ENCODE data around the gene CYP3A4.

The CYP3A4 gene

GRCh38 chr7:99784007-99784406 lies at the start of gene CYP3A4:
CYP3A4 (minus strand) TSS chr7:99784184; CDS start chr7:99784081, 103 bp downstream.
- H3K9me3 ChIP-seq (ENCODE audit: control insufficient read depth in 2 of 2, low read length in 2 of 2): no peaks in the 10 kb centered on the region
- no peak within 1 kb of the TSS for H3K4me3 ChIP-seq (ENCODE audit: low read length in 2 of 2)
- no peak within 1 kb of the TSS for H3K9ac ChIP-seq (ENCODE audit: low read length in 2 of 2)
- no peak within 1 kb of the TSS for H3K27ac ChIP-seq (ENCODE audit: low read length)
- H3K4me1 ChIP-seq (ENCODE audit: control insufficient read depth, insufficient read depth, low read length): no peaks in the 10 kb centered on the region
- no peaks in the 10 kb centered on the region for H3K36me3 ChIP-seq (ENCODE audit: control insufficient read depth in 2 of 2, insufficient read depth in 2 of 2, low read length in 2 of 2)
- H3K27me3 ChIP-seq (ENCODE audit: control insufficient read depth in 1 of 2, insufficient read depth in 2 of 2, low read length in 2 of 2): no peaks in the 10 kb centered on the region

GRCh38 chr7:99833289-99833877 lies 49.4 kb upstream of the CYP3A4 start:
- Histone ChIP-seq H3K9me3 (ENCODE audit: control insufficient read depth in 2 of 2, low read length in 2 of 2) (no peaks in the 10 kb centered on the region), H3K4me3 (ENCODE audit: low read length in 2 of 2) (no peak overlapping the region), H3K9ac (ENCODE audit: low read length in 2 of 2) (no peak overlapping the region), H3K4me1 (ENCODE audit: control insufficient read depth, insufficient read depth, low read length) (no peaks in the 10 kb centered on the region), H3K27ac (ENCODE audit: low read length) (no peak overlapping the region), H3K36me3 (ENCODE audit: control insufficient read depth in 2 of 2, insufficient read depth in 2 of 2, low read length in 2 of 2) (no peaks in the 10 kb centered on the region), H3K27me3 (ENCODE audit: control insufficient read depth in 1 of 2, insufficient read depth in 2 of 2, low read length in 2 of 2) (no peaks in the 10 kb centered on the region)

DNA sequence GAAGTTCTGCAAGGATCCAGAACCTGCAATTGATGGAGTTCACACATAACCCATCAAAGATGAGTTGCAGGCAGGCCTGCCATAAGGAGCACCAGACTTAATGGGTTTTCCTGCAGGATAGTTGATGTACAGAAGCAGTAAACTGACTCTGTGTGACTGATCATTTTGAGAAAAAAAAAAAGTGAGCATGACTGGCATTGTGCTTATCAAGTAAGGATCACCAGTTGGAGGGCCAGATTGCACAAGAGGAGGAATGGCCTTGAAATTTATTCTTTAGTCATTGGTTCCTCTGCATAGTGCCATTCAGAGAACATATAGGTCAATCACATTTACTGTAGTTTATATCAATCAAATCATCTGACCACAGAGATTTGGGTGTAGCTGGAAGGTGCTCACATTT lies 47.6 kb upstream of the CYP3A4 start:
- no peaks in the 10 kb centered on the region for H3K4me1 ChIP-seq (ENCODE audit: control insufficient read depth, insufficient read depth, low read length)
- H3K27ac ChIP-seq (ENCODE audit: low read length): no peak overlapping the region

DNA sequence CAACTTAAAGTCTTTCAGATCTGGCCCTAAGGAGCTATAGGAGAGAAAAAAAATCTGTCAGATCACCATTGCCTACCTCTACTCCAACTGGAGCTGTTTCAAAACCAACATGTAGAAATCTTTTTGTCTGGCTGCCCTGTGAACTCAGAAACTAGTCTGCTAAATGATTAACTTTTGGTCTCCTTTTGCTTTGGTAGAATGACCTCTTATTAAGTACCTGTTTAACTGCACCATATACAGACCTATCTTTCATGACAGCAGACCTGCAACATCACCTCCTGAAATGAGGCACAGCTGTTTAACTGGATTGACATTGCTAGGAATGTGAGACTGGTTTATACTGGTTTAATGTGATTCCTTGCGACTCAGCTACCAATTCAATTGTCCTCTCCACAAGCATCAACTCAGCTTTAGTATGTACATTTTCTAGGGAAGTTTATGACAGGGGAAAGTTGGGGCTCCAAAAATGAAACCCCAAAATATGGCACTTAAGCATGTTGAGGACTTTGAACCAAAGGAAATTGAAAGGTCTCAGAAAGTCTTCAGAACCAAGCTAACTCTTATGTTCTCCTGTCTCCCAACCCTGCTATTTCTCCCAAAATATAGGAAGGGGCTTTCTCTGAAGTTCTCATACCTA lies 45.7 kb upstream of the CYP3A4 start:
- no peak overlapping the region for H3K4me3 ChIP-seq (ENCODE audit: low read length in 2 of 2)
- H3K9ac ChIP-seq (ENCODE audit: low read length in 2 of 2): no peak overlapping the region
- peaks cover 0 to 4% of the 10 kb centered on the region in 2 donors for H3K27me3 ChIP-seq (ENCODE audit: control insufficient read depth in 1 of 2, insufficient read depth in 2 of 2, low read length in 2 of 2)
- no peaks in the 10 kb centered on the region for H3K4me1 ChIP-seq (ENCODE audit: control insufficient read depth, insufficient read depth, low read length)
- H3K36me3 ChIP-seq (ENCODE audit: control insufficient read depth in 2 of 2, insufficient read depth in 2 of 2, low read length in 2 of 2): no peaks in the 10 kb centered on the region
- H3K9me3 ChIP-seq (ENCODE audit: control insufficient read depth in 2 of 2, low read length in 2 of 2): no peaks in the 10 kb centered on the region
- H3K27ac ChIP-seq (ENCODE audit: low read length): no peak overlapping the region

More for the DNA sequence above, 47.6 kb upstream of the CYP3A4 start:
- Histone ChIP-seq H3K27me3 (ENCODE audit: control insufficient read depth in 1 of 2, insufficient read depth in 2 of 2, low read length in 2 of 2) (peaks cover 0 to 2% of the 10 kb centered on the region in 2 donors), H3K9me3 (ENCODE audit: control insufficient read depth in 2 of 2, low read length in 2 of 2) (no peaks in the 10 kb centered on the region), H3K4me3 (ENCODE audit: low read length in 2 of 2) (no peak overlapping the region), H3K9ac (ENCODE audit: low read length in 2 of 2) (no peak overlapping the region), H3K36me3 (ENCODE audit: control insufficient read depth in 2 of 2, insufficient read depth in 2 of 2, low read length in 2 of 2) (no peaks in the 10 kb centered on the region)

DNA sequence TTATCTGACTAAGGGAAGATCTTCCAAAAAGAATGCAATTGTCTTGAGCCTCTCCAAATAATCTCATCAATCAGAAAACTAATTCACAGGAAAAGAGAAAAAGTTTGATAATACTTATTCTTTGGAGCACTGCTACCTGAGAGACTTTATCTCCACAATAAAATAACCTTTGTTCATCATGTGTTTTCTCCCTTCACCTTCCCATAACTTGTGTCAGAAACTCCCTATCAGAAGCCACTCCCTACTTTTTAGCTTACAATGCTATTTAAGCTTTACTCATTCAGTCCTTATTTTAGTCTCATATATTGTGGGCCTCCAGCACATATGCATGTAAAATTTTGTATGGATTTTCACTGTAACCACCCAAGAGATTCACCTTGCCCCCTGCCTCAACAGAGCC lies 44.8 kb upstream of the CYP3A4 start:
- H3K4me1 ChIP-seq (ENCODE audit: control insufficient read depth, insufficient read depth, low read length): no peaks in the 10 kb centered on the region
- H3K4me3 ChIP-seq (ENCODE audit: low read length in 2 of 2): no peak overlapping the region
- H3K27me3 ChIP-seq (ENCODE audit: control insufficient read depth in 1 of 2, insufficient read depth in 2 of 2, low read length in 2 of 2): peaks cover 0 to 4% of the 10 kb centered on the region in 2 donors
- no peak overlapping the region for H3K27ac ChIP-seq (ENCODE audit: low read length)
- H3K9me3 ChIP-seq (ENCODE audit: control insufficient read depth in 2 of 2, low read length in 2 of 2): no peaks in the 10 kb centered on the region
- no peak overlapping the region for H3K9ac ChIP-seq (ENCODE audit: low read length in 2 of 2)
- no peaks in the 10 kb centered on the region for H3K36me3 ChIP-seq (ENCODE audit: control insufficient read depth in 2 of 2, insufficient read depth in 2 of 2, low read length in 2 of 2)

DNA sequence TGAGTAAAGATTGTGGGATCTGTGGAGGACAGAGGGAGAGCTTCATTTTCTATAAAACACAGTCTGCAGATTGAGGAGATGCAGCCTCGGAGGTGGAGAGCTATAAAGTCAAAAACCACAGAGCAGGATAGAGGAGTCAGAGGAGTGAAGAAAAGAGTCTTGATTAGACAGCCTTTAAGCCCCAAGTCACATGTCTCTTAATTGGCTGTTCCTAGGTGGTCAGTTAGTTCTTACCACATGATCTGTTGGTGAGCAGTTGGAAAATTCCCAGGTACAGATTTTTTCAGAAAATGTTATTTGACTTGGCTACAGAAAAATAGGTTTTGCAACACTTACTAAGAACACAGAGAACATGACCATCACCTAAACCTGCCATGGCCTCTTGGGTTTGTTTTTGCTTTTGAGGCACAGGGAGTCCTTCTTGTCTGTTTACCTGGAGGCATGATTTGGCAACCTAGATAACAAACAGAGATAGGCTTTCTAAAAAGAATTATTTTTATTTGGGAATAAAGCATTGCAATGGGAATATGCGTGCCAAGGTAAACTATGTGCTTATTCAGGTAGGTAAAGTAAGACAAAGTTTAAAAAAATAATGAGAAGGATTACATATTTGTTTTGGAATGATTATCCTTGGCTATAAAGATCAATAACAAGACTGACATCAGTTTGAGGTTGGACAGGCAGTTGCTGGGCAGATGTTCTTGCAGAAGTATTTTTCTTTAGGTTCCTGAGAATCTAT lies 43.2 kb upstream of the CYP3A4 start:
- H3K9ac ChIP-seq (ENCODE audit: low read length in 2 of 2): no peak overlapping the region
- H3K4me3 ChIP-seq (ENCODE audit: low read length in 2 of 2): no peak overlapping the region

DNA sequence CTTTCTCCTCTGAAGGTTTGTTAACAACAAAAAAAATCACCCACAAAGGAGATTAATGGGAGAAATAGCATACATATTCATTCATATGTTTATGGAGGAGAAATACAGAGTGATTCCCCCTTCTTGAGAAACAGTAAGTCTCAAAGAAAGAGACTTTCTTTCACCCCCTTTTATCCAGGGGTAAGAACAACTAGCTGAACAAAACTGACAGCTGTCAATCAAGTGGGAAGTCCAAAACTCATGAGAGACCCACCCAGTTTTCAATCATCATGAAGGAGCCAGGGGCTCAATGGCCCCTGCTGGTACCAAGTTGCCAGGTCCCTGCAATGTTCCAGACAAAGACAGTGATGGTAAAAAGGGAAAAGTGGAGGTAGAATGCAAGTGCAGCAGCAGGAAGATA lies 41.9 kb upstream of the CYP3A4 start:
- H3K4me1 ChIP-seq (ENCODE audit: control insufficient read depth, insufficient read depth, low read length): no peaks in the 10 kb centered on the region
- H3K4me3 ChIP-seq (ENCODE audit: low read length in 2 of 2): no peak overlapping the region
- no peak overlapping the region for H3K27ac ChIP-seq (ENCODE audit: low read length)
- no peaks in the 10 kb centered on the region for H3K36me3 ChIP-seq (ENCODE audit: control insufficient read depth in 2 of 2, insufficient read depth in 2 of 2, low read length in 2 of 2)
- no peaks in the 10 kb centered on the region for H3K9me3 ChIP-seq (ENCODE audit: control insufficient read depth in 2 of 2, low read length in 2 of 2)
- no peak overlapping the region for H3K9ac ChIP-seq (ENCODE audit: low read length in 2 of 2)
- H3K27me3 ChIP-seq (ENCODE audit: control insufficient read depth in 1 of 2, insufficient read depth in 2 of 2, low read length in 2 of 2): peaks cover 0 to 6% of the 10 kb centered on the region in 2 donors

More for the DNA sequence above, 43.2 kb upstream of the CYP3A4 start:
- Histone ChIP-seq H3K9me3 (ENCODE audit: control insufficient read depth in 2 of 2, low read length in 2 of 2) (no peaks in the 10 kb centered on the region), H3K27me3 (ENCODE audit: control insufficient read depth in 1 of 2, insufficient read depth in 2 of 2, low read length in 2 of 2) (peaks cover 0 to 6% of the 10 kb centered on the region in 2 donors), H3K36me3 (ENCODE audit: control insufficient read depth in 2 of 2, insufficient read depth in 2 of 2, low read length in 2 of 2) (no peaks in the 10 kb centered on the region), H3K27ac (ENCODE audit: low read length) (no peak overlapping the region), H3K4me1 (ENCODE audit: control insufficient read depth, insufficient read depth, low read length) (no peaks in the 10 kb centered on the region)

DNA sequence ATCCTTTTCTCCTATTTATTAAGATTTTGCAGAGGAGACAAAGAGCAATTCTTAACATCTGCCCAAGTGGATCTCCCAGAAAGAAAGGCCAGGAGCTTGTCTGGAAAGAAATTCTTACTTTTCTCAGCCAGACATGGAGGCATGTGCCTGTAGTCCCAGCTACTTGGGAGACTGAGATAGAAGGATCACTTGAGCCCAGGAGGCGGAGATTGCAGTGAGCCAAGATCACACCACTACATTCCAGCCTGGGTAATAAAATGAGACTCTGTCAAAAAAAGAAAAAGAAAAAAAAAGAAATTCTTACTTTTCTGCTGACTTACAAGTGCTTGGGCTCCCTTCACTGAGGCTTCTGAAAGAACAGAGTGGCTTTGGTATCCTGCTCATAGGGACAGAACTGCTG lies 41.5 kb upstream of the CYP3A4 start:
- H3K27ac ChIP-seq (ENCODE audit: low read length): no peak overlapping the region
- H3K9ac ChIP-seq (ENCODE audit: low read length in 2 of 2): no peak overlapping the region
- no peaks in the 10 kb centered on the region for H3K9me3 ChIP-seq (ENCODE audit: control insufficient read depth in 2 of 2, low read length in 2 of 2)
- no peak overlapping the region for H3K4me3 ChIP-seq (ENCODE audit: low read length in 2 of 2)
- H3K27me3 ChIP-seq (ENCODE audit: control insufficient read depth in 1 of 2, insufficient read depth in 2 of 2, low read length in 2 of 2): peaks cover 0 to 6% of the 10 kb centered on the region in 2 donors
- H3K36me3 ChIP-seq (ENCODE audit: control insufficient read depth in 2 of 2, insufficient read depth in 2 of 2, low read length in 2 of 2): no peaks in the 10 kb centered on the region
- no peaks in the 10 kb centered on the region for H3K4me1 ChIP-seq (ENCODE audit: control insufficient read depth, insufficient read depth, low read length)

GRCh38 chr7:99824091-99824490 lies 40.1 kb upstream of the CYP3A4 start:
- Histone ChIP-seq H3K4me3 (ENCODE audit: low read length in 2 of 2) (no peak overlapping the region), H3K27ac (ENCODE audit: low read length) (no peak overlapping the region), H3K9ac (ENCODE audit: low read length in 2 of 2) (no peak overlapping the region), H3K4me1 (ENCODE audit: control insufficient read depth, insufficient read depth, low read length) (no peaks in the 10 kb centered on the region), H3K9me3 (ENCODE audit: control insufficient read depth in 2 of 2, low read length in 2 of 2) (no peaks in the 10 kb centered on the region), H3K27me3 (ENCODE audit: control insufficient read depth in 1 of 2, insufficient read depth in 2 of 2, low read length in 2 of 2) (peaks cover 0 to 6% of the 10 kb centered on the region in 2 donors), H3K36me3 (ENCODE audit: control insufficient read depth in 2 of 2, insufficient read depth in 2 of 2, low read length in 2 of 2) (no peaks in the 10 kb centered on the region)

DNA sequence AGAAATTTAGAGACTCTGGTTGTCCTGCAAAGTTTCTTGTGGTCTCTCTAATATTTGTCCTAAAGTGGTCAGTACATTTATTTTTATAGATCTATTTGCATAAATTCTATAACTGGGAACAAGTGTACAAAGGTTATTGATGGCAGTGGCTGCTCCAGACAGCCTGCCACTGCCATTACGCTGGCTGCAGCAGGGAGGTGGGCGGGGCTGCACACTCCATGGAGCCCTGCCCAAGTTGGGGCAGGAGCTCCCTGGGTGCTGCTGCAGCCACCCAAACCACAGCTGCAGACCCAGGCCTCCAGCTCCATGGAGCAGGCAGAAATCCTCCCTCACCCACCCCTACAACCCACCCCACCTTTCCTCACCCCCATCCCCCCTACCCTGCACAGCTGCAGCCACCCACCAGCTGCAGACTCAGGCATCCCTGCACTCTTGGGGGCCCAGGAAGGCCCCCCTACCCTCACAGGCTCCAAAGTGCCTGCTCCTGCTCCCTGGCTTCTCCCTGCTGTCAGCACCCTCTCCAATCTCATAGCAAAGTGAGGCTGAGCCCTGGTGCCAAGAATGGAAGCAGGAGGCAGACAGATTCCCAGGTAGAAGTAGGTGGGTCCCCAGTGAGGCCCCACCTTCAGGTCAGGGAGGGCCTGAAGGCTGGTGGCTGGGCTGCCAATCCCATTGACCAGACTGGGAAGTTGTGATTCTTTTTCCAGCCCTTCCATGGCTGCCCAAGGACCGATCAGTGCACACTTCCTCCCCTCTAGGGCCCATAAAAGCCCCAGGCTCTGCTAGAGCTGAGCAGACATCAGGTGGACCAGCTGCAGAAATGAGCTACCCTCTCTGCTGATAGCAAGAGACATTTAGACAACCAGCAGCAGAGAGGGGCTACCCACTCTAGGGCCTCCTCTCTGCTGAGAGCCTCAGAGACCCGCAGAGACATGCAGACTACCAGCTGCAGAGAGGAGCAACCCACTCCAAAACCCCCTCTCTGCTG lies 39.0 kb upstream of the CYP3A4 start:
- Histone ChIP-seq H3K27ac (ENCODE audit: low read length) (no peak overlapping the region), H3K4me3 (ENCODE audit: low read length in 2 of 2) (no peak overlapping the region), H3K9me3 (ENCODE audit: control insufficient read depth in 2 of 2, low read length in 2 of 2) (no peaks in the 10 kb centered on the region), H3K27me3 (ENCODE audit: control insufficient read depth in 1 of 2, insufficient read depth in 2 of 2, low read length in 2 of 2) (peaks cover 0 to 6% of the 10 kb centered on the region in 2 donors), H3K9ac (ENCODE audit: low read length in 2 of 2) (no peak overlapping the region), H3K4me1 (ENCODE audit: control insufficient read depth, insufficient read depth, low read length) (no peaks in the 10 kb centered on the region), H3K36me3 (ENCODE audit: control insufficient read depth in 2 of 2, insufficient read depth in 2 of 2, low read length in 2 of 2) (no peaks in the 10 kb centered on the region)
